Kidney (tissue), 14 donors: ENCODE data around the gene METRNL. TPM values are rescaled to one million over a fixed set of nuclear protein-coding genes. Genes with fewer than 3 reads are reported as not detected.

Experiments used
- DNase-seq, 5 donors: peaks; one replicate each; pipeline ENCODE4 v3.0.0-alpha.2; 2013 to 2020
- FAIRE-seq: peaks from 2 replicates; lab custom pipeline; 2012; peaks lifted over from hg19 to GRCh38; lab: Jason Lieb, UNC
- H3K27ac ChIP-seq, 2 donors: one replicate each; pipeline ENCODE4 v1.7.0; 2013; ENCODE audit warnings: low read depth in 2 of 2, low read length in 2 of 2, inconsistent platforms in 1 of 2
- H3K27me3 ChIP-seq: one replicate; pipeline ENCODE4 v1.7.1; 2013; ENCODE audit warnings: low read length, inconsistent platforms; ENCODE audit not compliant: control insufficient read depth, insufficient read depth
- H3K36me3 ChIP-seq, 3 donors: one replicate each; pipeline versions ENCODE4 v1.7.0 to v1.7.1; 2013; ENCODE audit warnings: low read length in 3 of 3, control low read depth in 1 of 3, inconsistent platforms in 1 of 3; ENCODE audit not compliant: insufficient read depth in 3 of 3, control insufficient read depth in 2 of 3
- H3K4me1 ChIP-seq, 3 donors: one replicate each; pipeline versions ENCODE4 v1.7.0 to v1.7.1; 2013; ENCODE audit warnings: low read length in 3 of 3, inconsistent platforms in 1 of 3, low read depth in 1 of 3; ENCODE audit not compliant: control insufficient read depth in 2 of 3, insufficient read depth in 2 of 3
- H3K4me3 ChIP-seq, 3 donors: one replicate each; pipeline versions ENCODE4 v1.7.0 to v1.8.1; 2013; ENCODE audit warnings: low read length in 3 of 3, control low read depth in 1 of 3, inconsistent platforms in 1 of 3
- H3K9ac ChIP-seq, 3 donors: one replicate each; pipeline versions ENCODE4 v1.7.0 to v1.7.1; 2013; ENCODE audit warnings: low read length in 3 of 3, control low read depth in 1 of 3, inconsistent platforms in 1 of 3
- H3K9me3 ChIP-seq, 3 donors: one replicate each; pipeline versions ENCODE4 v1.7.0 to v1.7.1; 2013; ENCODE audit warnings: low read length in 3 of 3, control low read depth in 1 of 3, inconsistent platforms in 1 of 3; ENCODE audit not compliant: control insufficient read depth in 2 of 3, insufficient read depth in 1 of 3
- CTCF ChIP-seq: IDR thresholded peaks from 3 replicates; pipeline ENCODE4 v1.5.1; 2012; ENCODE audit warnings: mild to moderate bottlenecking, moderate library complexity, borderline replicate concordance; ENCODE audit not compliant: insufficient read depth; ENCODE audit errors: extremely low read depth
- intact Hi-C: fragments of 100-400 bp; cut with DNase I; formaldehyde crosslinking; loops from one replicate; pipeline ENCODE4 v1.11.1; 2022
- polyA plus RNA-seq: library from polyadenylated mRNA; stranded (reverse); fragments of 350-450 nt; fragmentation: Illumina TruSeq; extraction: RNeasy Lipid Tissue Mini Kit (QIAGEN cat#74804); gene quantifications from one replicate; pipeline ENCODE4 v1.2.3, GENCODE V29; 2014; ENCODE audit warnings: low read depth, low replicate concordance; ENCODE audit not compliant: insufficient read depth
- total RNA-seq: library from RNA; stranded (reverse); fragmentation: NEBNext Ultra II Directional; extraction: Animal tissue kit (Norgen Biotek cat#: 25700); gene quantifications from one replicate; pipeline ENCODE4 v1.2.1, GENCODE V29; 2021
- donor health status: control.
- donor health status: control.
- donor health status: control.
- donor health status: control.
- donor health status: control.
- donor health status: DM: yes; HTN: yes; CAD: no.
- donor health status: Normal renal cell carcinoma (clear cell type).

METRNL gene
- total and polyA plus RNA-seq, 2 donors from 2014 or later, result 61.5 to 107 TPM

- DNase-seq (no peak), FAIRE-seq (no peak)
- intact Hi-C loops, result no loop called here
- Histone ChIP-seq H3K36me3 (no peaks in the 10 kb centered on the region), H3K9ac (no peak overlapping the region), H3K4me1 (peaks cover 0 to 7% (median 0%) of the 10 kb centered on the region in 3 donors), H3K27ac (no peak overlapping the region), H3K4me3 (no peak overlapping the region), H3K27me3 (no peaks in the 10 kb centered on the region), H3K9me3 (no peaks in the 10 kb centered on the region)
- no peak for TF ChIP-seq CTCF
These were observed 8.0 kb upstream of the METRNL start for GRCh38 chr17:83071365-83071764.

GRCh38 chr17:83071966-83072562, 7.3 kb upstream of the METRNL start:
- H3K4me3 ChIP-seq, result no peak overlapping the region
- no peak overlapping the region for H3K27ac ChIP-seq
- H3K27me3 ChIP-seq, result no peaks in the 10 kb centered on the region
- H3K4me1 ChIP-seq, result peaks cover 0 to 7% (median 3%) of the 10 kb centered on the region in 3 donors
- H3K9ac ChIP-seq, result no peak overlapping the region
- TF ChIP-seq CTCF, result no peak
- FAIRE-seq, result no peak
- intact Hi-C loops, result no loop called here
- H3K9me3 ChIP-seq, result no peaks in the 10 kb centered on the region
- no peak for DNase-seq
- H3K36me3 ChIP-seq, result no peaks in the 10 kb centered on the region

GRCh38 chr17:83072600-83073358, 6.6 kb upstream of the METRNL start:
- Histone ChIP-seq H3K27me3 (no peaks in the 10 kb centered on the region), H3K27ac (no peak overlapping the region), H3K4me3 (no peak overlapping the region), H3K36me3 (no peaks in the 10 kb centered on the region), H3K9ac (no peak overlapping the region), H3K4me1 (peaks cover 0 to 10% (median 3%) of the 10 kb centered on the region in 3 donors), H3K9me3 (no peaks in the 10 kb centered on the region)
- intact Hi-C loops, result no loop called here
- no peak for TF ChIP-seq CTCF
- FAIRE-seq, result no peak
- DNase-seq, result no peak
